Measurements from ENCODE around the gene GARRE1. TPM values are rescaled to one million over a fixed set of nuclear protein-coding genes. Genes with fewer than 3 reads are reported as not detected.
"Not testable (repeated sequence)": the region's sequence is repeated elsewhere in the genome, so short reads cannot be mapped to it uniquely, and the experiment has no call there.

GARRE1 gene
- total RNA-seq, 1 donor from 2014 or later = 14.8 TPM

DNA sequence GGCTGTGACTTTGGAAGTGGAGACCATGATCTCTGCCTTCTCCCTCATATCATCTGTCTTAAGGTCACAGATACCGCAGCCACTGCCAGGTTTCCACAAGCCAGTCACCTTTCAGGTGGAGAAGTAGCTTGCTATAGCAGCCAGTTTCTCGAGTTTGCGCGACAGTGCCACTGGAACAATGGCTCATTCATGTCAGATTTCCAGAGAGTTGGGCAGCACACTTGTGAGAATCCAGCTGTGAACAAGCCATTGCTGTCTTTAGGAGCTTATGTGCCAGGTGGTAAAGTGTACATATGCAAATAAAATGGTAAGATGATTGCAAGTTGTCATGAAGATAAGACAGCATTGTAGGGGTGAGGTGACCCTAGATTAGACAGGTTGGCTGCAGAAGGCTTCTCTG lies 22.3 kb downstream of the GARRE1 start:
- peaks cover 1% of the 10 kb centered on the region for H3K36me3 ChIP-seq (ENCODE audit: control insufficient read depth, insufficient read depth, low read length)
- no peak for DNase-seq (ENCODE audit: low read depth)
- H3K27me3 ChIP-seq (ENCODE audit: control insufficient read depth, insufficient read depth, low read length) = no peaks in the 10 kb centered on the region
- no peak overlapping the region for H3K4me3 ChIP-seq (ENCODE audit: low read depth, low read length)
- TF ChIP-seq, protein P1, sequence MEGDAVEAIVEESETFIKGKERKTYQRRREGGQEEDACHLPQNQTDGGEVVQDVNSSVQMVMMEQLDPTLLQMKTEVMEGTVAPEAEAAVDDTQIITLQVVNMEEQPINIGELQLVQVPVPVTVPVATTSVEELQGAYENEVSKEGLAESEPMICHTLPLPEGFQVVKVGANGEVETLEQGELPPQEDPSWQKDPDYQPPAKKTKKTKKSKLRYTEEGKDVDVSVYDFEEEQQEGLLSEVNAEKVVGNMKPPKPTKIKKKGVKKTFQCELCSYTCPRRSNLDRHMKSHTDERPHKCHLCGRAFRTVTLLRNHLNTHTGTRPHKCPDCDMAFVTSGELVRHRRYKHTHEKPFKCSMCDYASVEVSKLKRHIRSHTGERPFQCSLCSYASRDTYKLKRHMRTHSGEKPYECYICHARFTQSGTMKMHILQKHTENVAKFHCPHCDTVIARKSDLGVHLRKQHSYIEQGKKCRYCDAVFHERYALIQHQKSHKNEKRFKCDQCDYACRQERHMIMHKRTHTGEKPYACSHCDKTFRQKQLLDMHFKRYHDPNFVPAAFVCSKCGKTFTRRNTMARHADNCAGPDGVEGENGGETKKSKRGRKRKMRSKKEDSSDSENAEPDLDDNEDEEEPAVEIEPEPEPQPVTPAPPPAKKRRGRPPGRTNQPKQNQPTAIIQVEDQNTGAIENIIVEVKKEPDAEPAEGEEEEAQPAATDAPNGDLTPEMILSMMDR (IDR thresholded peaks at IDR 0.05; ENCODE audit: insufficient read depth, low read length, poor library complexity, severe bottlenecking) = no peak

DNA sequence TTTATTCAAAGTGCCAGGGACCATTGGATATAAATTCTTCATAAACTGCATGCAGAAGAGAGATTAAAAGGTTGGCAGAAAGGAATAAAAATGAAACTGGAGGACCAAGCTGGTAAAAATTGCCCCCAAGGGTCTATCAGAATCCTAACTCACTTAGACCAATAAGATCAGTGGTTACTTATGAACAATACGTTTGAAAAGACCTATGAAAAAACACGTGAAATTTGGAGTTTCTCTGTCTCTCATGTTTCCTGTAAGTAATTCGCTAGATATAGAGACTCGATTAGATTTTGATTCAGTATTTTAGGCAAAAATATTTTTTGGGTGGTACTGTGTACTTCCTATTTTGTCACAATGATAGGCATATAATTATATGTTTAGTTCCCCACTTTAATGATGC lies 22.9 kb downstream of the GARRE1 start:
- TF ChIP-seq, protein P1 (IDR thresholded peaks at IDR 0.05; ENCODE audit: insufficient read depth, low read length, poor library complexity, severe bottlenecking) = no peak
- Histone ChIP-seq H3K4me3 (ENCODE audit: low read depth, low read length) (no peak overlapping the region), H3K27me3 (ENCODE audit: control insufficient read depth, insufficient read depth, low read length) (no peaks in the 10 kb centered on the region)

DNA sequence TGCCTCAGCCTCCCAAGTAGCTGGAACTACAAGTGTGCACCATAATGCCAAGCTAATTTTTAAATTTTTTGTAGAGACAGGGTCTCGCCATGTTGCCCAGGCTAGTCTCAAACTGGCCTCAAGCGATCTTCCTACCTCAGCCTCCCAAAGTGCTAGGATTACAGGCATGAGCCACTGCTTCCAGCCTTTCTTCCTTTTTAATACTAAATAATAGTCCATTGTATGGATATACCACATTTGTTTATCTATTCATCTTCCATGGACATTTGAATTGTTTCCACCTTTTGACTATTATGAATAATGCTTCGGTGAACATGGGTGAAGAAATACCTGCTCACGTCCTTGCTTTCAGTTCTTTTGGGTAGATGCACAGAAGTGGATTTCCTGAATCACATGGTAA lies 24.4 kb downstream of the GARRE1 start:
- DNase-seq (ENCODE audit: low read depth) = no peak
- TF ChIP-seq, protein P1 (IDR thresholded peaks at IDR 0.05; ENCODE audit: insufficient read depth, low read length, poor library complexity, severe bottlenecking) = no peak
- Histone ChIP-seq H3K36me3 (ENCODE audit: control insufficient read depth, insufficient read depth, low read length) (no peaks in the 10 kb centered on the region), H3K27me3 (ENCODE audit: control insufficient read depth, insufficient read depth, low read length) (no peaks in the 10 kb centered on the region), H3K4me3 (ENCODE audit: low read depth, low read length) (no peak overlapping the region)

More for the DNA sequence above, 22.9 kb downstream of the GARRE1 start:
- no peak for DNase-seq (ENCODE audit: low read depth)
- H3K36me3 ChIP-seq (ENCODE audit: control insufficient read depth, insufficient read depth, low read length) = peaks cover 1% of the 10 kb centered on the region

DNA sequence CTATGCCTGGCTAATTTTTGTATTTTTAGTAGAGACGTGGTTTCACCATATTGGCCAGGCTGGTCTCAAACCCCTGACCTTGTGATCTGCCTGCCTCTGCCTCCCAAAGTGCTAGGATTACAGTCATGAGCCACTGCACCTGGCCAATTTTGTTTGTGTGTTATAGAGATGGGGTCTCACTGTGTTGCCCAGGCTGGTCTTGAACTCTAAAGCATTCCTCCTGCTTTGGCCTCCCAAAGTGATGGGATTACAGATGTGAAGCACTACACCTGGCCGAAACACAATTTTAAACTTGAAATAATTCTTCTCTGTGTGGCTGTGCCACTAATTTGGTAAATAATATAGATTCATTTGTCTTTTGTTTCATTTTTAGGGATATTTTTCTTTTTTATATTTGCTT lies 27.1 kb downstream of the GARRE1 start:
- not testable (repeated sequence) for H3K4me3 ChIP-seq (ENCODE audit: low read depth, low read length); H3K27me3 ChIP-seq (ENCODE audit: control insufficient read depth, insufficient read depth, low read length); H3K36me3 ChIP-seq (ENCODE audit: control insufficient read depth, insufficient read depth, low read length); DNase-seq (ENCODE audit: low read depth)

DNA sequence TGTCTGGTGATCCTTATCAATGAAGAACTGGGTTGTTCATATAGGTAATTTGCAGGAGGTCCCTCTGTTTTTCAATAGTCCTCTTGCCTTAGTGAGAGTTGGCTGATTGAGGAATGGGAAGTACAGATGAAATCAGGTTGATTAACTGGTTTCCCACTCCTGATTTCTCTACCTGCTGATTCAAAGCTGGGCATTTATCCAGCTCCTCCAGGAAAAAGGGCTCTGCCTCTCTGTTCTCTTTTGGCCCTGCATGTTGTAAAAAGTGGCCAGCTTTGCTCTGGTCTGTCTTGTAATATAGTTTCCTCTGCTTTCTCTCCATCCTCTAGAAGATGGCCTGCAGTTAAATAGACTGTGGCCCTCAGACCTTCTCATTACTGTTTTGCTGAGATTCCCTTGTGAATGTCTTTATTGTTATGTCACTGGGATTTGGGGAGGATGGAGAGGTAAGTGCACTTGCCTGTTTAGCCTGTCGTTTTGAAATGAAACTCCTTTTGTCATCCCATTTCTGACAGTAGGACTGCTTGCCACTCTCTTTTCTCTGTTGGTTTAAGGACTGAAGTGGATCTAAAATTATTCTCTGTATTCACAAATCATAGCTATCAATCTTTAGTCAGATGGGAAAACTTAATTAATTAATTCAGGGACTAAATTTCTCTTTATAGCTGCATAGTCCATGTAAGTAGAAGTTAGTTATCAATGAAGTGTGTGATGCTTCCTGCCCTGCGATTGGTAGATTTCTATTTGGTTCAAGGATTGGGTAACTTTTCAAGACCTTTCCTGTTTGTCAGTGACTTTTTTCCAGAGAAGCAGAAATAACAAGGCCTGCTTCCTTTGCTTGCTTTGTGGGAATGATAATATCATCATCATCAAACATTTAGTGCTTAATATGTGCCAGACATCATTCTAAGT lies 28.5 kb downstream of the GARRE1 start:
- H3K36me3 ChIP-seq (ENCODE audit: control insufficient read depth, insufficient read depth, low read length) = no peaks in the 10 kb centered on the region
- no peak overlapping the region for H3K4me3 ChIP-seq (ENCODE audit: low read depth, low read length)
- TF ChIP-seq, protein P1 (IDR thresholded peaks at IDR 0.05; ENCODE audit: insufficient read depth, low read length, poor library complexity, severe bottlenecking) = no peak
- DNase-seq (ENCODE audit: low read depth) = no peak
- H3K27me3 ChIP-seq (ENCODE audit: control insufficient read depth, insufficient read depth, low read length) = no peaks in the 10 kb centered on the region

DNA sequence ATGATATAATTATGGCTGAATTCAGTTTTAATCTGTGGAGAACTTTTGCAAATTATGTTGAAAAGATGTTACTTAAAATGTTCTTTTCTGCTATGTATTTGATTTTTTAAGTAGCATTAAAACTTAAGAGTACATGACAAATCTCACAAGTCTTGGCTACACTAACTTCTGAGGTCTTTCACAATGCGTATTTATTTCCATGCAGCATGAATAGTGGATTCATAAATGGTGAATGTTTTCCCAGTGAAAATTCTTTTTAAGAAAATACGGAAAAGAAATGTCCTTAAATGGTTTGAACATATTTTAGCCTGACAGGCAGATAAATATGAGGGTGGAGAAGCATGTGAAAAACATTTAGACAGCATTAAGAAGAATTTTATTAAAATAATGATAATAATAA lies 30.2 kb downstream of the GARRE1 start:
- TF ChIP-seq, protein P1 (IDR thresholded peaks at IDR 0.05; ENCODE audit: insufficient read depth, low read length, poor library complexity, severe bottlenecking) = no peak
- no peaks in the 10 kb centered on the region for H3K27me3 ChIP-seq (ENCODE audit: control insufficient read depth, insufficient read depth, low read length)
- H3K36me3 ChIP-seq (ENCODE audit: control insufficient read depth, insufficient read depth, low read length) = no peaks in the 10 kb centered on the region
- no peak overlapping the region for H3K4me3 ChIP-seq (ENCODE audit: low read depth, low read length)
- no peak for DNase-seq (ENCODE audit: low read depth)
